T-cell (primary cell): Measurements from ENCODE around the gene KCNJ16. TPM values are rescaled to one million over a fixed set of nuclear protein-coding genes. Genes with fewer than 3 reads are reported as not detected.

Experiments
- ATAC-seq, 4 experiments: fragments of 200-7000 bp in 3 of 4; fragments of 150-1000 bp in 1 of 4; cut with Tn5 transposase; replicated peaks in 1 of 4; 1 replicate in 3 of 4; 2 replicates in 1 of 4; pipeline ENCODE4 v1.10.0; 2021; ENCODE audit warnings: moderate library complexity in 3 of 4, mild to moderate bottlenecking in 2 of 4, moderate number of reproducible peaks in 1 of 4
- CTCF ChIA-PET, 2 donors: fragments of 300-600 bp; sonication (Branson Sonifier 250); formaldehyde crosslinking; loops; one replicate each; lab custom pipeline; 2022; ENCODE audit warnings: antibody characterized with exemption in 2 of 2; lab: Charles Lee
- POLR2A ChIA-PET, 2 donors: fragments of 300-600 bp; sonication (Branson Sonifier 250); formaldehyde crosslinking; loops; one replicate each; lab custom pipeline; 2022; ENCODE audit warnings: antibody characterized with exemption in 2 of 2; lab: Charles Lee
- DNase-seq, 35 experiments: peaks; one replicate each; pipeline versions ENCODE4 v3.0.0 to v3.0.0-alpha.2; 2013 to 2023
- H3K27ac ChIP-seq: one replicate; pipeline ENCODE4 v1.5.1; 2013; ENCODE audit warnings: low read length
- H3K27me3 ChIP-seq, 2 experiments: replicated peaks in 1 of 2; 1 replicate in 1 of 2; 2 replicates in 1 of 2; pipeline versions ENCODE4 v1.6.1 to v1.7.0; 2013; ENCODE audit warnings: low read length in 1 of 2, mixed read lengths in 1 of 2; ENCODE audit not compliant: control insufficient read depth in 2 of 2, insufficient read depth in 2 of 2; ENCODE audit errors: extremely low read depth in 1 of 2
- H3K36me3 ChIP-seq, 2 donors: 1 replicate in 1 of 2; 2 replicates in 1 of 2; pipeline versions ENCODE4 v1.6.1 to v1.7.0; 2013; ENCODE audit warnings: low read length in 1 of 2; ENCODE audit not compliant: control insufficient read depth in 2 of 2, insufficient read depth in 1 of 2; ENCODE audit errors: extremely low read depth in 1 of 2
- H3K4me1 ChIP-seq, 2 experiments: 1 replicate in 1 of 2; 2 replicates in 1 of 2; pipeline versions ENCODE4 v1.6.1 to v1.7.0; 2013; ENCODE audit warnings: low read length in 2 of 2, mixed read lengths in 1 of 2; ENCODE audit not compliant: insufficient read depth in 2 of 2, control insufficient read depth in 1 of 2; ENCODE audit errors: extremely low read depth in 1 of 2
- H3K4me3 ChIP-seq, 2 donors: 1 replicate in 1 of 2; 2 replicates in 1 of 2; pipeline versions ENCODE4 v1.5.1 to v1.7.0; 2013; ENCODE audit warnings: mild to moderate bottlenecking in 2 of 2, low read length in 1 of 2, moderate library complexity in 1 of 2; ENCODE audit not compliant: control insufficient read depth in 1 of 2; ENCODE audit errors: extremely low read depth in 1 of 2
- H3K9me3 ChIP-seq: 2 replicates; pipeline ENCODE4 v1.7.0; 2013
- H3K27ac Mint-ChIP-seq, 2 donors: one replicate each; pipeline ENCODE4 v1.8.0; 2020 to 2021; ENCODE audit warnings: mild to moderate bottlenecking in 2 of 2, mixed read lengths in 2 of 2
- H3K27me3 Mint-ChIP-seq, 2 donors: one replicate each; pipeline ENCODE4 v1.8.0; 2021 to 2022; ENCODE audit warnings: mixed read lengths in 2 of 2
- H3K36me3 Mint-ChIP-seq: one replicate; pipeline ENCODE4 v1.8.0; 2021; ENCODE audit warnings: mixed read lengths
- H3K4me1 Mint-ChIP-seq, 3 donors: one replicate each; pipeline ENCODE4 v1.8.0; 2020 to 2022; ENCODE audit warnings: mixed read lengths in 3 of 3, mild to moderate bottlenecking in 1 of 3
- H3K4me3 Mint-ChIP-seq, 3 donors: one replicate each; pipeline ENCODE4 v1.8.0; 2020 to 2022; ENCODE audit warnings: mild to moderate bottlenecking in 3 of 3, mixed read lengths in 3 of 3, moderate library complexity in 3 of 3
- H3K9me3 Mint-ChIP-seq, 3 donors: one replicate each; pipeline ENCODE4 v1.8.0; 2020 to 2022; ENCODE audit warnings: mixed read lengths in 3 of 3
- WGBS: methylation state at CpG from one replicate; pipeline ENCODE4 v1.1.5; 2013; ENCODE audit warnings: missing lambda C conversion rate; ENCODE audit not compliant: insufficient coverage; 5-methylcytosine and 5-hydroxymethylcytosine counted together
- total RNA-seq, 35 experiments: library from RNA in 6 of 35; stranded (reverse) in 6 of 35; fragments of 120-200 nt in 1 of 35; gene quantifications; one replicate each; pipeline versions ENCODE4 v1.2.1 to v1.2.4 and lab custom pipeline; 2013 to 2026

Gene KCNJ16
- total RNA-seq (not detected), total RNA-seq (lab: John Stamatoyannopoulos, UW) (0 to 0.09 (median 0) reads per million in 29 experiments)
- total RNA-seq (2013), result 0.17 TPM

DNA sequence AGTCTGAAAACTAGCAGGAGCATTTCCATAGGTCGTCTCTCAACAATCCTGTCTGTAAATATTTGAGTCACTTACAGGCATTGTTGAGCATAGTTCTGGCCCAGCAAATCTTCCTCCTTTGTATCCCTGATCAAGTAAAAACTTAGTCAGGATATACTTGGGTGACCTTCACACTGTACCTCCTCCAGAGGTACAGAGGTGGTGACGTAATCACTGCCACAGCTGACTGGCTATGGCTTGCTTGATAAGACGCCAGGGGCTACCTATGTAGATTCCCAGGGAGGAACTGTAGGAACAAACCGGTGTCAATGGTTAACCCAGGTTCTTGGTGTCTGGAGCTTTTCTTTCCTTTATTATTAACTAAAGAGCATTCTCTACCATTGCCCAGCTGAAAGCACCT is at the start of gene KCNJ16:
KCNJ16 (plus strand) TSS at position 270 of the 400 bp plus-strand sequence. CDS start 56,863 bp downstream, outside the sequence.
- no peaks in the 10 kb centered on the region for H3K4me1 ChIP-seq
- CTCF ChIA-PET, result no interaction called here

DNA sequence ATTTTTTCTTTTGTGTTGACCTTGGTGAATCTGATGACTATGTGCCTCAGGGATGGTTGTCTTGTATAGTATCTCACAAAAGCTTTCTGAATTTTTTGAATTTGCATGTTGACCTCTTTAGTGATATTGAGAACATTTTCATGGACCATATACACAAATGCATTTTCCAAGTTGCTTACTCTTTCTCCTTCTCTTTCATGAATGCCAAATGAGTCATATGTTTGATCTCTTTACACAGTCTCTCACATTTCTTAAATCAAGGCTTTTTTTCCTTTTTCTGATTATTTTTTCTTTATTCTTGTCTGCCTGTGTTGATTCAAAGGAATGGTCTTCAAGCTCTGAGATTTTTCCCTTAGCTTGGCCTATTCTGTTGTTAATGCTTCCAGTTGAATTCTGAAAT is 46.6 kb upstream of the KCNJ16 start:
- H3K27me3 ChIP-seq, result peaks cover 0 to 4% of the 10 kb centered on the region in 2 experiments
- no peak overlapping the region for H3K4me3 ChIP-seq
- DNase-seq (no peak), ATAC-seq (no peak)
- no peaks in the 10 kb centered on the region for H3K9me3 ChIP-seq
- H3K4me3 Mint-ChIP-seq, result no peak overlapping the region
- CTCF ChIA-PET, result no interaction called here
- H3K9me3 Mint-ChIP-seq, result peaks cover 0 to 6% (median 6%) of the 10 kb centered on the region in 3 donors
- no peak overlapping the region for H3K27ac Mint-ChIP-seq
- no peaks in the 10 kb centered on the region for H3K36me3 ChIP-seq
- H3K27me3 Mint-ChIP-seq, result peaks cover 0 to 3% of the 10 kb centered on the region in 2 donors
- H3K36me3 Mint-ChIP-seq, result no peaks in the 10 kb centered on the region
- no peaks in the 10 kb centered on the region for H3K4me1 Mint-ChIP-seq
- H3K4me1 ChIP-seq, result no peaks in the 10 kb centered on the region
- no peak overlapping the region for H3K27ac ChIP-seq
- POLR2A ChIA-PET, result no interaction called here

More for the DNA sequence above, at the start of gene KCNJ16:
- WGBS, result 51% methylated on average over 3 of the region's 4 CpGs
- H3K27me3 Mint-ChIP-seq, result peaks cover 2 to 16% of the 10 kb centered on the region in 2 donors
- no peak within 1 kb of the TSS for H3K27ac Mint-ChIP-seq
- H3K4me1 Mint-ChIP-seq, result no peaks in the 10 kb centered on the region
- H3K27me3 ChIP-seq, result no peaks in the 10 kb centered on the region
- no peak within 1 kb of the TSS for H3K4me3 Mint-ChIP-seq
- H3K36me3 ChIP-seq, result no peaks in the 10 kb centered on the region
- no peak within 1 kb of the TSS for H3K27ac ChIP-seq
- ATAC-seq (no peak), DNase-seq (no peak)
- H3K4me3 ChIP-seq, result no peak within 1 kb of the TSS
- H3K36me3 Mint-ChIP-seq, result no peaks in the 10 kb centered on the region
- H3K9me3 ChIP-seq, result no peaks in the 10 kb centered on the region
- peaks cover 0 to 3% (median 0%) of the 10 kb centered on the region in 3 donors for H3K9me3 Mint-ChIP-seq
- POLR2A ChIA-PET, result no interaction called here

GRCh38 chr17:70028978-70029767 is 45.9 kb upstream of the KCNJ16 start:
- Histone ChIP-seq H3K27ac (no peak overlapping the region), H3K27me3 (peaks cover 0 to 4% of the 10 kb centered on the region in 2 experiments), H3K36me3 (no peaks in the 10 kb centered on the region), H3K4me1 (no peaks in the 10 kb centered on the region), H3K4me3 (no peak overlapping the region), H3K9me3 (no peaks in the 10 kb centered on the region)
- H3K4me3 Mint-ChIP-seq, result no peak overlapping the region
- POLR2A ChIA-PET, result no interaction called here
- peaks cover 0 to 6% (median 4%) of the 10 kb centered on the region in 3 donors for H3K9me3 Mint-ChIP-seq
- DNase-seq (no peak), ATAC-seq (no peak)
- H3K36me3 Mint-ChIP-seq, result no peaks in the 10 kb centered on the region
- CTCF ChIA-PET, result no interaction called here
- WGBS, result 80% methylated on average over 2 of the region's 2 CpGs
- peaks cover 0 to 3% of the 10 kb centered on the region in 2 donors for H3K27me3 Mint-ChIP-seq
- no peaks in the 10 kb centered on the region for H3K4me1 Mint-ChIP-seq
- H3K27ac Mint-ChIP-seq, result no peak overlapping the region

DNA sequence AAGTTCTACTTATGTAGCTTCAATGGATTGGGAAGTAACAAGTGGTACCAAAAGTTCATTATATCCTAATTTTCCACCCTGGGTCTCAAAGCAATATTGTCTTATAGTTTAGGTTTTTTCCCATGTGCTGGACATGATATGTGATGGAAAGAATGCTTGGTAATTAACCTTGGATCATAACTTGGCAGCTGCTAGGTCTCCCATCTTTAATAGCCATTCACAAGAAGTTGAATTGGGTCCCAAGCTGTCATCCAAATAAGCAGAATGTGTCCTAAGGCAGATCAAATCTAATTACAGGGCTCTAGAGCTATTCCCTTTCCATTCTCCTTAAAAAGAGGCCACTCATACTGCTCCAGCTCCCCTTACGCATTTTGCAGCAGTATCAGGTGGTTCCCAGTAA is 44.7 kb upstream of the KCNJ16 start:
- WGBS, result no CpG with 5 or more reads among the region's 1 CpG
- Mint-ChIP-seq H3K27me3 (peaks cover 0 to 3% of the 10 kb centered on the region in 2 donors), H3K4me3 (no peak overlapping the region), H3K9me3 (peaks cover 0 to 6% (median 2%) of the 10 kb centered on the region in 3 donors), H3K36me3 (no peaks in the 10 kb centered on the region), H3K4me1 (no peaks in the 10 kb centered on the region), H3K27ac (no peak overlapping the region)
- ATAC-seq (no peak), DNase-seq (no peak)
- Histone ChIP-seq H3K36me3 (no peaks in the 10 kb centered on the region), H3K4me1 (no peaks in the 10 kb centered on the region), H3K27me3 (peaks cover 0 to 4% of the 10 kb centered on the region in 2 experiments), H3K4me3 (no peak overlapping the region), H3K27ac (no peak overlapping the region), H3K9me3 (no peaks in the 10 kb centered on the region)
- ChIA-PET CTCF (no interaction called here), POLR2A (no interaction called here)

- H3K4me3 Mint-ChIP-seq, result no peak overlapping the region
- no peaks in the 10 kb centered on the region for H3K4me1 Mint-ChIP-seq
- H3K27ac ChIP-seq, result no peak overlapping the region
- H3K36me3 ChIP-seq, result no peaks in the 10 kb centered on the region
- peaks cover 0 to 4% of the 10 kb centered on the region in 2 experiments for H3K27me3 ChIP-seq
- peaks cover 0 to 3% of the 10 kb centered on the region in 2 donors for H3K27me3 Mint-ChIP-seq
- DNase-seq, result no peak
- ChIA-PET CTCF (no interaction called here), POLR2A (no interaction called here)
- no peak overlapping the region for H3K27ac Mint-ChIP-seq
- no peak for ATAC-seq
- no peaks in the 10 kb centered on the region for H3K9me3 ChIP-seq
- H3K9me3 Mint-ChIP-seq, result peaks cover 0 to 6% (median 2%) of the 10 kb centered on the region in 3 donors
- H3K4me1 ChIP-seq, result no peaks in the 10 kb centered on the region
- no peak overlapping the region for H3K4me3 ChIP-seq
- H3K36me3 Mint-ChIP-seq, result no peaks in the 10 kb centered on the region
Observed at GRCh38 chr17:70031341-70031740, 43.7 kb upstream of the KCNJ16 start.

- H3K4me3 ChIP-seq, result no peak overlapping the region
- no peak overlapping the region for H3K27ac ChIP-seq
- Mint-ChIP-seq H3K27ac (no peak overlapping the region), H3K27me3 (peaks cover 0 to 3% of the 10 kb centered on the region in 2 donors), H3K4me1 (no peaks in the 10 kb centered on the region), H3K36me3 (no peaks in the 10 kb centered on the region), H3K4me3 (no peak overlapping the region), H3K9me3 (peaks cover 0 to 6% (median 2%) of the 10 kb centered on the region in 3 donors)
- ATAC-seq, result no peak
- H3K27me3 ChIP-seq, result peaks cover 0 to 4% of the 10 kb centered on the region in 2 experiments
- POLR2A ChIA-PET, result no interaction called here
- no peaks in the 10 kb centered on the region for H3K4me1 ChIP-seq
- CTCF ChIA-PET, result interaction anchor here in 1 of 2 donors (0.7 kb wide), 1 partner anchor 17 kb away, joined by 3 read pairs; no protein-coding TSS in a partner anchor
- H3K36me3 ChIP-seq, result no peaks in the 10 kb centered on the region
- H3K9me3 ChIP-seq, result no peaks in the 10 kb centered on the region
- no peak for DNase-seq
Observed at GRCh38 chr17:70033165-70033564, 41.9 kb upstream of the KCNJ16 start.
